Hepatocyte (in vitro differentiated cells): ENCODE measurements around the gene CA12. TPM values are rescaled to one million over a fixed set of nuclear protein-coding genes. Genes with fewer than 3 reads are reported as not detected.

ENCODE experiments used
- DNase-seq: peaks from one replicate; pipeline ENCODE4 v3.0.0-alpha.2; 2016; ENCODE audit warnings: low spot score
- H2AFZ ChIP-seq: fragments of 200-600 bp; sonication (generic); 2 replicates; pipeline ENCODE4 v1.6.0; 2016; ENCODE audit warnings: antibody characterized with exemption, mild to moderate bottlenecking
- H3K27ac ChIP-seq: fragments of 200-600 bp; sonication (generic); 2 replicates; pipeline ENCODE4 v1.5.1; 2016; ENCODE audit warnings: mild to moderate bottlenecking
- H3K27me3 ChIP-seq: fragments of 200-600 bp; sonication (generic); 2 replicates; pipeline ENCODE4 v1.6.1; 2016
- H3K36me3 ChIP-seq: fragments of 200-600 bp; sonication (generic); replicated peaks from 2 replicates; pipeline ENCODE4 v1.5.1; 2016; ENCODE audit warnings: low read depth; ENCODE audit not compliant: insufficient read depth
- H3K4me1 ChIP-seq: fragments of 200-600 bp; sonication (generic); 2 replicates; pipeline ENCODE4 v1.5.1; 2016; ENCODE audit warnings: mild to moderate bottlenecking, moderate library complexity; ENCODE audit not compliant: insufficient read depth
- H3K4me2 ChIP-seq: fragments of 200-600 bp; sonication (generic); 2 replicates; pipeline ENCODE4 v1.6.0; 2016
- H3K4me3 ChIP-seq: fragments of 200-600 bp; sonication (generic); 2 replicates; pipeline ENCODE4 v1.5.1; 2016; ENCODE audit warnings: mild to moderate bottlenecking
- H3K79me2 ChIP-seq: fragments of 200-600 bp; sonication (generic); 2 replicates; pipeline ENCODE4 v1.6.0; 2017; ENCODE audit warnings: mild to moderate bottlenecking
- H3K9me2 ChIP-seq: fragments of 200-600 bp; sonication (generic); replicated peaks from 2 replicates; pipeline ENCODE4 v1.6.0; 2017; ENCODE audit warnings: mild to moderate bottlenecking; ENCODE audit not compliant: insufficient read depth
- H3K9me3 ChIP-seq: fragments of 200-600 bp; sonication (generic); 2 replicates; pipeline ENCODE4 v1.5.1; 2016; ENCODE audit warnings: low read depth, mild to moderate bottlenecking
- H4K20me1 ChIP-seq: fragments of 200-600 bp; sonication (generic); 2 replicates; pipeline ENCODE4 v1.6.0; 2016; ENCODE audit warnings: mild to moderate bottlenecking; ENCODE audit not compliant: insufficient read depth, poor library complexity, severe bottlenecking
- CTCF ChIP-seq: fragments of 200-600 bp; sonication (generic); IDR thresholded peaks from 2 replicates; pipeline ENCODE4 v1.5.1; 2016; ENCODE audit warnings: antibody characterized with exemption, mild to moderate bottlenecking; ENCODE audit not compliant: poor library complexity
- EZH2 ChIP-seq: fragments of 200-600 bp; sonication (generic); IDR thresholded peaks from 2 replicates; pipeline ENCODE4 v1.6.1; 2016; ENCODE audit warnings: antibody characterized with exemption, mild to moderate bottlenecking, borderline replicate concordance
- EZH2phosphoT487 ChIP-seq: fragments of 200-600 bp; sonication (generic); IDR thresholded peaks from one replicate; pipeline ENCODE4 v1.6.1; 2018; ENCODE audit warnings: antibody characterized with exemption, mild to moderate bottlenecking, low read depth, moderate library complexity; ENCODE audit not compliant: unreplicated experiment, severe bottlenecking
- WGBS: methylation state at CpG from one replicate; pipeline ENCODE4 v1.1.6; 2016; ENCODE audit warnings: low lambda C conversion rate; ENCODE audit errors: missing lambda C conversion rate; 5-methylcytosine and 5-hydroxymethylcytosine counted together
- polyA plus RNA-seq: library from polyadenylated mRNA; unstranded; fragments of >200 nt; fragmentation: Nextera tagmentation; extraction: Ambion mirVana; gene quantifications from 2 replicates; pipeline ENCODE4 v1.2.1, GENCODE V29; 2016
- total RNA-seq: library from RNA; depleted of rRNA; stranded (reverse); fragments of >200 nt; gene quantifications from 2 replicates; pipeline ENCODE4 v1.2.3, GENCODE V29; 2014

The CA12 gene
- total and polyA plus RNA-seq, 2 experiments from 2014 or later: 13.8 to 16.6 TPM

GRCh38 chr15:63350178-63350621 is 31.4 kb downstream of the CA12 start:
- Histone ChIP-seq H3K27ac (no peak overlapping the region), H3K27me3 (no peaks in the 10 kb centered on the region), H2AFZ (no peak overlapping the region)

GRCh38 chr15:63349621-63350020 is 32.0 kb downstream of the CA12 start:
- WGBS: 97% methylated on average over 5 of the region's 5 CpGs
- H3K27ac ChIP-seq: no peak overlapping the region
- H3K4me2 ChIP-seq: no peak overlapping the region
- H3K9me2 ChIP-seq: no peaks in the 10 kb centered on the region
- TF ChIP-seq EZH2: no peak
- no peak for TF ChIP-seq CTCF
- TF ChIP-seq EZH2phosphoT487: no peak
- DNase-seq: no peak
- H3K27me3 ChIP-seq: no peaks in the 10 kb centered on the region
- H3K36me3 ChIP-seq: no peaks in the 10 kb centered on the region
- H3K79me2 ChIP-seq: no peaks in the 10 kb centered on the region
- peaks cover 4% of the 10 kb centered on the region for H3K4me1 ChIP-seq
- H2AFZ ChIP-seq: no peak overlapping the region
- H3K4me3 ChIP-seq: no peak overlapping the region
- no peaks in the 10 kb centered on the region for H3K9me3 ChIP-seq
- H4K20me1 ChIP-seq: no peaks in the 10 kb centered on the region

More at GRCh38 chr15:63350178-63350621, 31.4 kb downstream of the CA12 start:
- Histone ChIP-seq H3K4me1 (peaks cover 4% of the 10 kb centered on the region), H3K4me2 (no peak overlapping the region), H3K4me3 (no peak overlapping the region), H3K79me2 (no peaks in the 10 kb centered on the region), H3K9me3 (no peaks in the 10 kb centered on the region), H3K36me3 (no peaks in the 10 kb centered on the region), H3K9me2 (no peaks in the 10 kb centered on the region), H4K20me1 (no peaks in the 10 kb centered on the region)
- TF ChIP-seq EZH2 (no peak), EZH2phosphoT487 (no peak), CTCF (no peak)
- WGBS: 88% methylated on average over 5 of the region's 5 CpGs
- no peak for DNase-seq

GRCh38 chr15:63349156-63349555 is 32.5 kb downstream of the CA12 start:
- Histone ChIP-seq H2AFZ (no peak overlapping the region), H3K4me3 (no peak overlapping the region), H3K79me2 (no peaks in the 10 kb centered on the region), H3K4me1 (peaks cover 4% of the 10 kb centered on the region), H3K36me3 (no peaks in the 10 kb centered on the region), H4K20me1 (no peaks in the 10 kb centered on the region), H3K9me3 (no peaks in the 10 kb centered on the region), H3K27me3 (no peaks in the 10 kb centered on the region), H3K4me2 (no peak overlapping the region), H3K9me2 (no peaks in the 10 kb centered on the region), H3K27ac (no peak overlapping the region)
- no peak for DNase-seq
- WGBS: 98% methylated on average over 5 of the region's 6 CpGs
- TF ChIP-seq EZH2 (no peak), EZH2phosphoT487 (no peak), CTCF (no peak)

GRCh38 chr15:63348392-63348791 is 33.3 kb downstream of the CA12 start:
- Histone ChIP-seq H4K20me1 (no peaks in the 10 kb centered on the region), H3K27me3 (no peaks in the 10 kb centered on the region), H3K4me1 (peaks cover 4% of the 10 kb centered on the region), H3K4me3 (no peak overlapping the region), H3K79me2 (no peaks in the 10 kb centered on the region), H3K9me2 (no peaks in the 10 kb centered on the region), H2AFZ (no peak overlapping the region), H3K4me2 (no peak overlapping the region), H3K9me3 (no peaks in the 10 kb centered on the region), H3K27ac (peak overlapping the region; percentile 31), H3K36me3 (no peaks in the 10 kb centered on the region)
- TF ChIP-seq EZH2phosphoT487 (no peak), EZH2 (no peak), CTCF (no peak)
- peak; percentile 35 for DNase-seq
- WGBS: 83% methylated on average over 7 of the region's 7 CpGs
